Bone marrow (tissue), 2 donors: ENCODE measurements around the gene YBX2.

Experiments
- DNase-seq, 2 donors: peaks; one replicate each; lab custom pipeline; 2025; lab: John Stamatoyannopoulos, UW

YBX2 gene

DNA sequence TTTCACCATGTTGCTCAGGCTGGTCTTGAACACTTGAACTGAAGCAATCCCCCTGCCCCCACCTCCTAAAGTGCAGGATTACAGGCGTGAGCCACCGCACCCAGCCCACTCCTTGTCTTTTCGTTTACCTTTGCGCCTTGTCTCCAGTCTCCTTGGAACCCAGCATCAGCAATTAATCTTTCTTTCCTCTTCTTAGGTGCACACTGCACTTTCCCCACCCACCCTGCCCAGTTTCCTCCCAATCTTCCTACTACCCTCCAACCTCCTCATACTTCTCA, 30.7 kb downstream of the YBX2 start:
- no peak for DNase-seq

GRCh38 chr17:7262935-7263800, 31.3 kb downstream of the YBX2 start:
- no peak for DNase-seq

DNA sequence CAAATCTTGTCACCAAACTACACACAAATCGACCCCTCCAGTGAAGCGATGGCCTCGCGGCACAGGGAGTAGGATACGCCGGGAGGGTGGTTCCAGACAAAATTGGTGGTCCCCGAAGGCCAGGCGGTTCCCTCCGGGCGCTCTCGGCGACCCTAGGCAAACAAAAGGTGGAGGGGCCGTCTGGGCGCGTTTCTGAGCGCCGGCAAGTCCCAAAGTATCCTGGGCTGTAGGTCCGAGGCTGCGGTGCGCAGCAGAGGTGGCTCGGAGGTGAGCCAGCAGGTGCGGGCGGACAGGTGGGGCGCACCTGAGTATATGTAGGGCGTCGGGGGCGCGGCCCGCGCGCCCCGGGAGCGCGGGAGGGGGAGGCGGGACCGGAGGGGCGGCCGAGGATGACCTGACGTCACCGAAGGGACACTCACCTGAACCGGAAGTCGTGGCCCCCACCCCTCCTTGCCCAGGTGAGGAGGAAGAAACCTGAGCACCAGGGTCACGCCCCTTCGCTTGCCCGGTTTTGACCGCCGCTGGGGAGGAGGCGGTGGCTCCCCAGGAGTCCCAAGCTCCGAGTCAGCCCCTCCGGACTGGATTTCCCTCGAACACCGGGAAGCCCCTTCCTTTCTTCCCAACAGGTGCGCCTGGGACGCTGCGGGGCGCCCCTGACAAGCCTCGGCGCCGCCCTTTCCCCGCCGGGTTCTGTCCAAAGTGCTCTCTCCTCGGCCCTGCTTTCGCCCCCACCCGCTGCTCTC, 32.1 kb downstream of the YBX2 start, which contains the start of gene CLDN7:
TSS of gene CLDN7 (minus strand) at position 287 of the 743 bp plus-strand sequence. CDS start 435 bp downstream, outside the sequence.
- DNase-seq, result no peak

DNA sequence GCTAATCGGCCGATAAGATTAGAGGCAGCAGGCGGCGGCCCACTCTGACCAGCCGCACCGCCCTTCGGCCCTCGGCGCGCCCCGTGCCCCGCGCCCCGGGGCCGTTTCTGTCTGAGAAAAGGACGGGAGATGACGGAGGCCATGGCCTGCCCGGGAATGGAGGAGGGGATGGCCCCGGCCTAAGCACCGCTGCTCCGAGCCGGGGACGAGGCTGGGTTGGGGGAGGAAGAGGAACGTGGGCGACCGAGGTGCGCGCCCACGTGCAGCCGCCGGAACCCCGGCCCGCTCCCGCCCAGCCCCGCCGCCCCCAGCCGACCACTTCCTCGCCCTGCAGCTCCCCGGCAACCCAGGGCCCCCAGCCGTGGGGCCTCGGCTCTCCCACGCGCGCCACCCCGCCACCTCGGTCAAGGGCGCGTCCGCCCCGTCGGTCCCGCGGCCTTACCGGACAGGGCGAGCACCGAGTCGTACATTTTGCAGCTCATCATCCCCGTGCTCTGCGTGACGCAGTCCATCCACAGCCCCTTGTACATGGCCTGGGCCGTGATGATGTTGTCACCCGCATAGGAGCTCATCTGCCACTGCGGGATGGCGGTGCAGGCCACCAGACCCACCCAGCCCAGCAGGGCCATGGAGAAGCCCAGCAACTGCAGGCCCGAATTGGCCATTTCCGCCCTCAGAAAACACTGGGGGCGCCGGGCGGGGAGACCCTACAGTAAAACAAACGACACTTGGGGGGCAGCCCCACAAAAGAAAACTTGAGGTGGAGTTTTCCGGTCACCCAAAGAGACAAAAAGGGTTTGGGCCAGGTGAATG, 32.9 kb downstream of the YBX2 start:
- no peak for DNase-seq

DNA sequence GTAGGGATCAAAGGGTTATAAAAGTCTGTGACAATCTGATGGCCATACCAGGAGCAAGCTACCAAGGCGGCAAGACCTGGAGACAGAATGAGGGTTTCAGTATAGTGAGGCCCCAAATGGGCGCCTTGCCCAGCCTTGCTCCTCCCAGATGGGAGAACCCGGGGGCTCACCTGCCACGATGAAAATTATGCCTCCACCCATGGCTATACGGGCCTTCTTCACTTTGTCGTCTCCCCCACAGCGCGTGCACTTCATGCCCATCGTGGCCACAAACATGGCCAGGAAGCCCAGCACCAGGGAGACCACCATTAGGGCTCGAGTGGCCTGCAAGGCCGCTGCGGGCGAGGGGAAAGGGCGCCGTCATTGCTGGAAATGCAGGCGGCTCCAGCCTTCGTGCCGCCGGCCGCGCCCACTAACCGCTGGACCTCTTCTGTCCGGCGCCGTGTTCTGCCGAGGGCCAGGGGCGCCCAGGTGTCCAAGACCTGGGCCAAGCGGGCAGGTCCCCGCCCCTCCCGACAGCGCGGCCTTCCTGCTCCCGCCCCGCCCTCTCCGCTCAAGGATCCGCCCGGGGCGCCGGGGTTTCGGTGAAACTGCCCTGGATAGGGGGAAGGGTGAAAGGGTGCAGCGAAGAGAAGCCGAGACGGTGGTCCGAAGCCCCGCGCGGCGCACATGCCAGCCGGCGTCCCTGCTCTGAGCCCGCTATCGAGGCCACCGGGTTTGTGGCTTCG, 33.6 kb downstream of the YBX2 start:
- no peak for DNase-seq

GRCh38 chr17:7260151-7260550, 34.3 kb downstream of the YBX2 start:
- no peak for DNase-seq

- no peak for DNase-seq
Measured at GRCh38 chr17:7259555-7259889, 34.9 kb downstream of the YBX2 start.

DNA sequence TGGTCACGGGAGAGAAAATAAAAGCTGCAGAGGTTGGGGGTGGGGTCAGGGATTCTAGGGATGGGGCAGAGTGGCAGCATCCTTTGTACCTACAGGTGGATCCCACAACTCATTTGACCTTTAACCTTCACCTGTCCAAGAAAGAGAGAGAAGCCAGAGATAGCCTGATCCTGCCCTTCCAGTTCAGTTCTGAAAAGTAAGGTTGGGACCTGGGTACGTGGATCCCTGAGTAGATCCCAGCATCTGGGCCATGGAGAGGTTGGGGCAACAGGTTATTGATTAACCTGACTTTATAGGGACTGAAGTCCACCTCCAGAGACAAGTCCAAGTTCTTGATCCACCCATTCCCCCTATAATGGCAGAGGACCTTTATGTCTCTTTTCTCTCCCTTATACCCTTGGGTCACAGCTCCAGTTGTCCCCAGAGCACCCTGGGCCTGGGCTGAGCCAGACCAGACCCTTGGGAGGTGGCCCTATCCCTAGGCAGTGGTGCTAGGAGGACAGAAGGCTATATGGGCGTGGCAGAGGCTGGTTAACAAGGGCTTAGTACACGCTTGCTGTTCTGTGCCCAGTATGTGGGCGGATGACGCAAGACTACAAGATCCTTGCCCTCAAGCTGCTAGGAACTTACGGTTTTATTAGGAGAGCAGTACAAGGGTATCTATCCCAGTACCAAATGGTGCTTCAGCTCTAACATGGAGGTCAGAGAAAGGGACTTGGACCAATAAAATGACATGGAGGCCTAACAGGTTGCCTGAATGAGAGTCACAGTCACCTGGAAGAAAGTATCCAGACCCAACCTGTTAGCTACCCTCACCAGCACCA, 35.5 kb downstream of the YBX2 start:
- no peak for DNase-seq

GRCh38 chr17:7256766-7257456, 37.5 kb downstream of the YBX2 start:
- no peak for DNase-seq

GRCh38 chr17:7254511-7254910, 39.9 kb downstream of the YBX2 start:
- DNase-seq, result no peak

DNA sequence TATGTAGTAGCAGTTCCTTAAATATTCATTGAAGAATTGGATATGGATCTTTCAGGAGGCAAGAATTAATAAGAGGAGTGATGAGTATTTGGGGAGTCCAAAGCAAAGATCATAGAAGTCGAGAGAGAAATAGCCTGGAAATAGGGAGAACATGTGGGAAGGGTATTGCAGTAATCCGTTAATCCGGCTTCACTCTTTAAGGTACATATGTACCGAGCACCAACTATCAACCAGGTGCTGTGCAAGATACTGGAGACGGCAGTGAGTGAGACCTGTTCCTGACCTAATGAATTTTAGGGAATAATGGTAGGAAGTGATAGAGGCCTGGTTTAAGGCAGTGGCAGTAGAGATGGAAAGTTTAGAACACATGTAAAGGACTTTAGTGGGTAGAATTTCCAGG, 41.4 kb downstream of the YBX2 start:
- DNase-seq, result no peak

DNA sequence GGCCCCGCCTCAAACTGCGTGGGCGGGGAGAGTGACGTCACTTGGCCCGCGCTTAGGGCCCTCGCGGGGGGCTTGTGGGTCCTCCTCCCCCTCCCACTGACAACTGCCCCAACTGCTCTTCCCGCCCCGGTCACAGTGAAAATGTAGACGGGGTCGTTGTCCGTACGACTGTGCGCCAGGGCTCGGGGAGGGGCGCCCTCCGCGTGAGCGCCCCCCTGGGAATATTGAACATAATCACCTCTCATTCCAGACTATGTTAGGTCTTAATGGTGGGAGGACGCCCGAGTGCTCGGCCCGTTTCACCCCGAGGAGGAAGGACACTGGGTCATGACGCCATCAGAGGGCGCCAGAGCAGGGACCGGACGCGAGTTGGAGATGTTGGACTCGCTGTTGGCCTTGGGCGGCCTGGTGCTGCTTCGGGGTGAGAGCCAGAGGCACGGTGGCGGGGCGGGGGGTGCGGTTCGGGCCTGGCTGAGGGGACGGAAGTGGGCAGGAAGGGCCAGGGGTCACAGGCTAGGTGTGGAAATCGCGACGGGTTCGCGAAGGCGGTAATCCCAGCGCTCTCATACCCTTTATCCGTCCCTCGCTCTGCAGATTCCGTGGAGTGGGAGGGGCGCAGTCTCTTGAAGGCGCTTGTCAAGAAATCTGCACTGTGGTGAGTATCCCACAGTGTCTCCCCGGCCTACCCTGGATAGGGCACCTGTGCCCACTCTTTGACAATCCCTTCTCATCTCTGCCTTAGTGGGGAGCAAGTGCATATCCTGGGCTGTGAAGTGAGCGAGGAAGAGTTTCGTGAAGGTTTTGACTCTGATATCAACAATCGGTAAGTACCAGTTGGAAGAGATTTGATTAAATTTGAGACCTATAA, 42.0 kb downstream of the YBX2 start, which contains the start of gene ELP5:
TSS of gene ELP5 (plus strand) at position 40 of the 868 bp plus-strand sequence. CDS start at position 376, 336 bp downstream.
- DNase-seq, result peak; percentile 89 to 98

DNA sequence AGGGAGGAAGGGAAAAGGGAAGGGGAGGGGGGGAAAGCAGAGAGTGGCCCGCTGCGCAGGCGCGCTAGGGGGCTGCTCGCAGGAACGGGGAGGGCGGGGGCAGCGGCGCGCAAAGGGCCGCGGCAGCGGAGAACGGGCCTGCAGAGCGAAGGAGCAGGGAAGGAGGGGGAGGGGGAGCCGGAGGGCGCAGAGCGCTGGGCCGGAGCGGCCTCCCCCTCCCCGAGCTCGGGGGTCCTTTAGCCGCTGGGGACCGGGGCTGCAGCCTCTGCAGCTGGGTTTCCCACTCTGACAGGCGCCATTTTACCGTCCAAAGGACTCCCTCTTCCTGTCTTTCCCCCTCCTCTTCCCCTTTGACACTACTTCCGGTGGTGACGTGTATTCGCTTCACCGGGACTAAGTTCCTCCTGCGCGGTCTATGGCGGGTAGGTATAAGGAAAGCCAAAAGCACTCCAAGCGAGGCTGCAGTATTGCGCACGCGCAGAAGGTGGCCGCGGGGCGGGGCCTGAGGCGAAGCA, 42.7 kb downstream of the YBX2 start, which contains the start of gene CTDNEP1:
TSS of gene CTDNEP1 (minus strand) at position 74 of the 515 bp plus-strand sequence. CDS start 438 bp downstream, outside the sequence.
- DNase-seq, result peak; percentile 98 to 99

GRCh38 chr17:7250695-7251627, 43.5 kb downstream of the YBX2 start:
- no peak for DNase-seq

GRCh38 chr17:7249830-7250229, 44.6 kb downstream of the YBX2 start:
- DNase-seq, result no peak

GRCh38 chr17:7249214-7249613, 45.2 kb downstream of the YBX2 start:
- no peak for DNase-seq

- DNase-seq, result no peak
Measured at GRCh38 chr17:7248796-7249195, 45.6 kb downstream of the YBX2 start.

DNA sequence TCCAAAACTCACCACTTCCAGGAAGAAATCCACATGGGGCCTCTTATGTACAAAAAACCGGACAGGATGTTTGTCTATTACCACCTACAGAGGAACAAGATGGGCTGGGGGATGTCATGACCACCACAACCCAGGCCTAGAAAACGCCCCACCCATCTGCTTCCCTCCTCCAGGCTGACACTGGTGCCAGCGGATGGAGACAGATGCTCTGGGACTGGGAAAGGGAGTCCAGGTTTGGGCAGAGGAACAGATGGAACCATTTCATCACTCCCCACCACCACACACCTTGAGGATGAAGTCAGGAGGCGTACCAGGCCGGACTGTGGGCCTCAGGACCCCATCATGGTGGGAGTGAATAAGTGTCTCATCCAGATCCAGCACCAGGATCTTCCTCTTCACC, 47.7 kb downstream of the YBX2 start:
- DNase-seq, result no peak
